Liver (tissue), 9 donors: ENCODE measurements around the gene PRSS3. TPM values are rescaled to one million over a fixed set of nuclear protein-coding genes. Genes with fewer than 3 reads are reported as not detected.
"Not testable (repeated sequence)": the region's sequence is repeated elsewhere in the genome, so short reads cannot be mapped to it uniquely, and the experiment has no call there.

Source experiments
- DNase-seq: peaks from one replicate; pipeline ENCODE4 v3.0.0-alpha.2; 2017; ENCODE audit warnings: low spot score
- H3K27ac ChIP-seq, 2 donors: one replicate each; pipeline ENCODE4 v1.7.0; 2013; ENCODE audit warnings: inconsistent platforms in 2 of 2, low read length in 2 of 2, control low read depth in 1 of 2, low read depth in 1 of 2, mild to moderate bottlenecking in 1 of 2
- H3K27me3 ChIP-seq, 4 donors: one replicate each; pipeline versions ENCODE4 v1.6.1 to v1.7.0; 2013; ENCODE audit warnings: low read length in 3 of 4, inconsistent platforms in 1 of 4, mild to moderate bottlenecking in 1 of 4, moderate library complexity in 1 of 4; ENCODE audit not compliant: control insufficient read depth in 4 of 4, insufficient read depth in 4 of 4
- H3K36me3 ChIP-seq, 4 donors: one replicate each; pipeline versions ENCODE4 v1.6.1 to v1.7.0; 2013; ENCODE audit warnings: low read length in 3 of 4, mild to moderate bottlenecking in 3 of 4, low read depth in 1 of 4, moderate library complexity in 1 of 4; ENCODE audit not compliant: control insufficient read depth in 4 of 4, insufficient read depth in 3 of 4
- H3K4me1 ChIP-seq, 4 donors: one replicate each; pipeline versions ENCODE4 v1.6.1 to v1.7.0; 2013; ENCODE audit warnings: low read length in 3 of 4, mild to moderate bottlenecking in 3 of 4, moderate library complexity in 1 of 4; ENCODE audit not compliant: control insufficient read depth in 4 of 4, insufficient read depth in 4 of 4
- H3K4me3 ChIP-seq, 3 donors: one replicate each; pipeline versions ENCODE4 v1.6.1 to v1.7.0; 2013; ENCODE audit warnings: low read length in 3 of 3, control low read depth in 1 of 3, low read depth in 1 of 3, mild to moderate bottlenecking in 1 of 3
- H3K9ac ChIP-seq, 2 donors: one replicate each; pipeline ENCODE4 v1.7.0; 2013; ENCODE audit warnings: low read length in 2 of 2, mild to moderate bottlenecking in 2 of 2, moderate library complexity in 2 of 2, control low read depth in 1 of 2, low read depth in 1 of 2
- H3K9me3 ChIP-seq, 4 donors: one replicate each; pipeline versions ENCODE4 v1.6.1 to v1.7.0; 2013; ENCODE audit warnings: low read length in 3 of 4; ENCODE audit not compliant: control insufficient read depth in 4 of 4
- CTCF ChIP-seq: fragments of 150-350 bp; IDR thresholded peaks from 2 replicates; pipeline ENCODE4 v1.5.1; 2017; ENCODE audit warnings: improper control_type of control experiment, low read depth, low read length; ENCODE audit not compliant: missing input control
- GABPA ChIP-seq, 2 donors: IDR thresholded peaks in 1 of 2; conservative IDR thresholded peaks in 1 of 2; 2 replicates each; pipeline ENCODE4 v1.6.1; 2016; ENCODE audit warnings: antibody characterized with exemption in 2 of 2, mild to moderate bottlenecking in 1 of 2, moderate library complexity in 1 of 2
- JUND ChIP-seq, 2 donors: IDR thresholded peaks; 2 replicates each; pipeline ENCODE4 v1.6.1; 2016; ENCODE audit warnings: antibody characterized with exemption in 2 of 2
- TAF1 ChIP-seq: conservative IDR thresholded peaks from 2 replicates; pipeline ENCODE4 v1.6.1; 2016; ENCODE audit warnings: antibody characterized with exemption, mild to moderate bottlenecking
- YY1 ChIP-seq: IDR thresholded peaks from 2 replicates; pipeline ENCODE4 v1.6.1; 2016; ENCODE audit warnings: antibody characterized with exemption, mild to moderate bottlenecking
- WGBS: extraction: QIAGEN DNeasy Blood & Tissue Kit; methylation state at CpG from one replicate; pipeline ENCODE4 v1.1.7; 2013; 5-methylcytosine and 5-hydroxymethylcytosine counted together
- polyA plus RNA-seq, 2 donors: library from polyadenylated mRNA; stranded (reverse) in 1 of 2; unstranded in 1 of 2; fragments of 200-250 nt in 1 of 2; fragments of >200 nt in 1 of 2; fragmentation: Nextera tagmentation in 1 of 2; extraction: Ambion mirVana in 1 of 2; gene quantifications; one replicate each; pipeline versions ENCODE4 v1.2.1 to v1.2.3, GENCODE V29; 2013 to 2015
- total RNA-seq, 2 donors: library from RNA; depleted of rRNA; stranded (reverse); fragments of >200 nt; gene quantifications; one replicate each; pipeline ENCODE4 v1.2.3, GENCODE V29; 2014
- TF ChIP-seq, protein P1 (sequence below): IDR thresholded peaks from 2 replicates; pipeline ENCODE4 v1.6.1; 2016; ENCODE audit warnings: antibody characterized with exemption
- TF ChIP-seq, protein P2 (sequence below): IDR thresholded peaks from 2 replicates; pipeline ENCODE4 v1.6.1; 2016; ENCODE audit warnings: antibody characterized with exemption
- TF ChIP-seq, protein P3 (sequence below): IDR thresholded peaks from 2 replicates; pipeline ENCODE4 v1.6.1; 2016; ENCODE audit warnings: antibody characterized with exemption
- donor health status: healthy.
- donor health status: healthy.
- donor health status: healthy.
- donor health status: healthy.
- donor health status: healthy.

The PRSS3 gene
- total and polyA plus RNA-seq, 4 donors = 0.25 to 8.7 (median 3.0) TPM

GRCh38 chr9:33773135-33773534, 22.2 kb upstream of the PRSS3 start:
- H3K27me3 ChIP-seq, DNase-seq, H3K4me3 ChIP-seq, H3K9ac ChIP-seq, H3K27ac ChIP-seq, H3K36me3 ChIP-seq, H3K4me1 ChIP-seq, H3K9me3 ChIP-seq: not testable (repeated sequence)

DNA sequence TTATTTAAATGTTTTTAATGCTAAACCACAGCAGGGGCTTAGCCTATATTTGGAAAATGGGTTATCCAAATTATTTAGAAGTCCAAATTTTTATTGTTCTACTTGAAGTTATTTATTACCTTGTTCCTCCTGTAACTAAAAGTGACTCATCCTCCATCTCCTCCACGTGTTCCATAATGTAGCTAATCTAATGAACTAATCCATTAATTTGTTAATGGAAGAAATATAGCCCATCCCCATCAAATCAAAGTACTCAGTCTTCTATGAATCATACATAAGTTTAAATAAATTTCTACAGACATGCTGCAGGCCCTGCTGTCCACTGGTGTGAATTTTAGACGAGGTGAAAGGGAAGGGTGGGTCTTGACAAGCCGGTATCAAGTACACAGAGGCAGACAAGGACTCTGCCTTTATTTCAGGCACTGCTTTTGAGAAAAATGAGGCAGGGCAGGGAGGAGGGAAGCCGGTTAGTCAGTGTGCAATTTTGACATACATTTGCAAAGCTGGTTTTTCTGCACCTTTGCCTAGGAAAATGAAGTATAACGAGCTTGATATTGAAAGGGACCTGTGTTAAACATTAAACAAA, 21.2 kb upstream of the PRSS3 start:
- DNase-seq, H3K27me3 ChIP-seq, H3K9ac ChIP-seq, H3K4me1 ChIP-seq, H3K27ac ChIP-seq, H3K4me3 ChIP-seq, H3K36me3 ChIP-seq, H3K9me3 ChIP-seq: not testable (repeated sequence)
- WGBS = 76% methylated on average over 5 of the region's 5 CpGs

GRCh38 chr9:33776578-33776977, 18.8 kb upstream of the PRSS3 start:
- H3K4me1 ChIP-seq = peaks cover 0 to 2% (median 0%) of the 10 kb centered on the region in 4 donors
- no peak for DNase-seq
- H3K4me3 ChIP-seq = no peak overlapping the region
- H3K9ac ChIP-seq = no peak overlapping the region
- H3K9me3 ChIP-seq = no peaks in the 10 kb centered on the region
- H3K27me3 ChIP-seq = no peaks in the 10 kb centered on the region
- no peaks in the 10 kb centered on the region for H3K36me3 ChIP-seq
- H3K27ac ChIP-seq = no peak overlapping the region
- TF ChIP-seq, protein P1, sequence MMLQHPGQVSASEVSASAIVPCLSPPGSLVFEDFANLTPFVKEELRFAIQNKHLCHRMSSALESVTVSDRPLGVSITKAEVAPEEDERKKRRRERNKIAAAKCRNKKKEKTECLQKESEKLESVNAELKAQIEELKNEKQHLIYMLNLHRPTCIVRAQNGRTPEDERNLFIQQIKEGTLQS = no peak
- TF ChIP-seq, protein P2, sequence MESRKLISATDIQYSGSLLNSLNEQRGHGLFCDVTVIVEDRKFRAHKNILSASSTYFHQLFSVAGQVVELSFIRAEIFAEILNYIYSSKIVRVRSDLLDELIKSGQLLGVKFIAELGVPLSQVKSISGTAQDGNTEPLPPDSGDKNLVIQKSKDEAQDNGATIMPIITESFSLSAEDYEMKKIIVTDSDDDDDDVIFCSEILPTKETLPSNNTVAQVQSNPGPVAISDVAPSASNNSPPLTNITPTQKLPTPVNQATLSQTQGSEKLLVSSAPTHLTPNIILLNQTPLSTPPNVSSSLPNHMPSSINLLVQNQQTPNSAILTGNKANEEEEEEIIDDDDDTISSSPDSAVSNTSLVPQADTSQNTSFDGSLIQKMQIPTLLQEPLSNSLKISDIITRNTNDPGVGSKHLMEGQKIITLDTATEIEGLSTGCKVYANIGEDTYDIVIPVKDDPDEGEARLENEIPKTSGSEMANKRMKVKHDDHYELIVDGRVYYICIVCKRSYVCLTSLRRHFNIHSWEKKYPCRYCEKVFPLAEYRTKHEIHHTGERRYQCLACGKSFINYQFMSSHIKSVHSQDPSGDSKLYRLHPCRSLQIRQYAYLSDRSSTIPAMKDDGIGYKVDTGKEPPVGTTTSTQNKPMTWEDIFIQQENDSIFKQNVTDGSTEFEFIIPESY = no peak
- no peak for TF ChIP-seq JUND (IDR thresholded peaks at IDR 0.05)
- TF ChIP-seq GABPA (IDR thresholded peaks at IDR 0.05 in 1 of 2, conservative IDR thresholded peaks at IDR 0.05 in 1 of 2) = no peak
- TF ChIP-seq, protein P3, sequence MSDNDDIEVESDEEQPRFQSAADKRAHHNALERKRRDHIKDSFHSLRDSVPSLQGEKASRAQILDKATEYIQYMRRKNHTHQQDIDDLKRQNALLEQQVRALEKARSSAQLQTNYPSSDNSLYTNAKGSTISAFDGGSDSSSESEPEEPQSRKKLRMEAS = no peak
- TF ChIP-seq YY1 = no peak
- TF ChIP-seq TAF1 = no peak
- no peak for TF ChIP-seq CTCF
